Ishikawa (cell line): ENCODE data around the gene TMEM45A.

Experiments
- CEBPB ChIP-seq: IDR thresholded peaks from 2 replicates; pipeline ENCODE4 v1.6.1; 2012
- EGR1 ChIP-seq: IDR thresholded peaks from 2 replicates; pipeline ENCODE4 v1.6.1; 2012
- EP300 ChIP-seq: IDR thresholded peaks from 2 replicates; pipeline ENCODE4 v1.6.1; 2012; ENCODE audit warnings: borderline replicate concordance
- RAD21 ChIP-seq: IDR thresholded peaks from 2 replicates; pipeline ENCODE4 v1.6.1; 2012; ENCODE audit warnings: low read depth
- TEAD4 ChIP-seq: IDR thresholded peaks from 2 replicates; pipeline ENCODE4 v1.6.1; 2012
- YY1 ChIP-seq: IDR thresholded peaks from 2 replicates; pipeline ENCODE4 v1.6.1; 2012; ENCODE audit warnings: low read depth
- TF ChIP-seq, protein P1 (sequence below): IDR thresholded peaks from 2 replicates; pipeline ENCODE4 v1.6.1; 2012
- TF ChIP-seq, protein P2 (sequence below): IDR thresholded peaks from 2 replicates; pipeline ENCODE4 v1.6.1; 2012; ENCODE audit warnings: low read depth, mild to moderate bottlenecking

DNA sequence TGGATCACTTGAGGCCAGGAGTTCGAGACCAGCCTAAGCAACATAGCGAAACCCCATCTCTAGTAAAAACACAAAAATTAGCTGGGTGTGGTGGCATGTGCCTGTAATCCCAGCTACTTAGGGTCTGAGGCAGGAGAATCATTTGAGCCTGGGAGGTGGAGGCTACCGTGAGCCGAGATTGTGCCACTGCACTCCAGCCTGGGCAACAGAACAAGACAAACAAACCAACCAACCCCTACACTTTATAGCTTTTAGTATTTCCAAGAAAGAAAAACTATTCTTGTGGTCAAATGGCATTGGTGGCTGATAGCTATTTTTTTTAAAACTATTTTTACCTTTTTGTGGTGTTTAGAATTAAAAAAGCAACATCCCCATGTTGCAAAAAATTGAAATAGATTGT, 7.2 kb downstream of the TMEM45A start:
- TF ChIP-seq, protein P1, sequence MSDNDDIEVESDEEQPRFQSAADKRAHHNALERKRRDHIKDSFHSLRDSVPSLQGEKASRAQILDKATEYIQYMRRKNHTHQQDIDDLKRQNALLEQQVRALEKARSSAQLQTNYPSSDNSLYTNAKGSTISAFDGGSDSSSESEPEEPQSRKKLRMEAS = no peak
- TF ChIP-seq EGR1 (no peak), RAD21 (no peak), TEAD4 (no peak), EP300 (no peak), CEBPB (no peak), YY1 (no peak)
- TF ChIP-seq, protein P2, sequence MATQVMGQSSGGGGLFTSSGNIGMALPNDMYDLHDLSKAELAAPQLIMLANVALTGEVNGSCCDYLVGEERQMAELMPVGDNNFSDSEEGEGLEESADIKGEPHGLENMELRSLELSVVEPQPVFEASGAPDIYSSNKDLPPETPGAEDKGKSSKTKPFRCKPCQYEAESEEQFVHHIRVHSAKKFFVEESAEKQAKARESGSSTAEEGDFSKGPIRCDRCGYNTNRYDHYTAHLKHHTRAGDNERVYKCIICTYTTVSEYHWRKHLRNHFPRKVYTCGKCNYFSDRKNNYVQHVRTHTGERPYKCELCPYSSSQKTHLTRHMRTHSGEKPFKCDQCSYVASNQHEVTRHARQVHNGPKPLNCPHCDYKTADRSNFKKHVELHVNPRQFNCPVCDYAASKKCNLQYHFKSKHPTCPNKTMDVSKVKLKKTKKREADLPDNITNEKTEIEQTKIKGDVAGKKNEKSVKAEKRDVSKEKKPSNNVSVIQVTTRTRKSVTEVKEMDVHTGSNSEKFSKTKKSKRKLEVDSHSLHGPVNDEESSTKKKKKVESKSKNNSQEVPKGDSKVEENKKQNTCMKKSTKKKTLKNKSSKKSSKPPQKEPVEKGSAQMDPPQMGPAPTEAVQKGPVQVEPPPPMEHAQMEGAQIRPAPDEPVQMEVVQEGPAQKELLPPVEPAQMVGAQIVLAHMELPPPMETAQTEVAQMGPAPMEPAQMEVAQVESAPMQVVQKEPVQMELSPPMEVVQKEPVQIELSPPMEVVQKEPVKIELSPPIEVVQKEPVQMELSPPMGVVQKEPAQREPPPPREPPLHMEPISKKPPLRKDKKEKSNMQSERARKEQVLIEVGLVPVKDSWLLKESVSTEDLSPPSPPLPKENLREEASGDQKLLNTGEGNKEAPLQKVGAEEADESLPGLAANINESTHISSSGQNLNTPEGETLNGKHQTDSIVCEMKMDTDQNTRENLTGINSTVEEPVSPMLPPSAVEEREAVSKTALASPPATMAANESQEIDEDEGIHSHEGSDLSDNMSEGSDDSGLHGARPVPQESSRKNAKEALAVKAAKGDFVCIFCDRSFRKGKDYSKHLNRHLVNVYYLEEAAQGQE = no peak
